ENCODE data around the gene CD63. TPM values are rescaled to one million over a fixed set of nuclear protein-coding genes. Genes with fewer than 3 reads are reported as not detected.

Gene CD63
- total and polyA plus RNA-seq, 2 of the 13 experiments (the other 11 are each of a cell fraction or from before 2014, with no cell fraction given), result 234 to 277 TPM

GRCh38 chr12:55728939-55729818 lies at the start of gene CD63 (continued):
- peak; percentile 24; the same call in 1 of the 2 replicates for TF ChIP-seq SKIL (CRISPR knock-in tag; IDR thresholded peaks at IDR 0.05; ENCODE audit: borderline replicate concordance)
- TF ChIP-seq RFX3 (CRISPR knock-in tag; IDR thresholded peaks at IDR 0.05), result no peak
- TF ChIP-seq SOX5 (CRISPR knock-in tag; IDR thresholded peaks at IDR 0.05; ENCODE audit: borderline replicate concordance), result no peak
- TF ChIP-seq SMC3 (IDR thresholded peaks at IDR 0.05; ENCODE audit: low read length), result no peak
- TF ChIP-seq YEATS2 (CRISPR knock-in tag; IDR thresholded peaks at IDR 0.05; ENCODE audit: borderline replicate concordance), result peak; percentile 7; the same call in 1 of the 2 replicates
- no peak for TF ChIP-seq CHD4 (IDR thresholded peaks at IDR 0.05; ENCODE audit: borderline replicate concordance, low read length)
- TF ChIP-seq ZNF782 (CRISPR knock-in tag; IDR thresholded peaks at IDR 0.05; ENCODE audit: borderline replicate concordance), result no peak
- TF ChIP-seq MIER2 (CRISPR knock-in tag; IDR thresholded peaks at IDR 0.05), result no peak
- TF ChIP-seq NFIC (IDR thresholded peaks at IDR 0.05; ENCODE audit: low read length), result no peak
- TF ChIP-seq SAFB2 (CRISPR knock-in tag; IDR thresholded peaks at IDR 0.05; ENCODE audit: borderline replicate concordance, low read depth), result peak; percentile 36; the same call in 1 of the 2 replicates
- no peak; the same call in 1 of the 2 replicates for TF ChIP-seq ZNF788 (CRISPR knock-in tag; IDR thresholded peaks at IDR 0.05; ENCODE audit: borderline replicate concordance)
- TF ChIP-seq ZNF589 (CRISPR knock-in tag; conservative IDR thresholded peaks at IDR 0.05), result no peak; the same call in 1 of the 2 replicates
- TF ChIP-seq KDM5B (CRISPR knock-in tag; IDR thresholded peaks at IDR 0.05; ENCODE audit: borderline replicate concordance), result no peak; the same call in 1 of the 2 replicates
- TF ChIP-seq NR2F2 (IDR thresholded peaks at IDR 0.05; ENCODE audit: borderline replicate concordance, low read depth), result peak; percentile 26; the same call in 1 of the 2 replicates
- TF ChIP-seq ZSCAN29 (CRISPR knock-in tag; conservative IDR thresholded peaks at IDR 0.05), result no peak
- no peak for TF ChIP-seq GRHL1 (CRISPR knock-in tag; conservative IDR thresholded peaks at IDR 0.05)
- peak; percentile 83 for TF ChIP-seq ZNF746 (CRISPR knock-in tag; IDR thresholded peaks at IDR 0.05)
- TF ChIP-seq HES4 (CRISPR knock-in tag; IDR thresholded peaks at IDR 0.05; ENCODE audit: borderline replicate concordance), result no peak
- TF ChIP-seq XBP1 (CRISPR knock-in tag; IDR thresholded peaks at IDR 0.05), result no peak
- TF ChIP-seq ZNF431 (CRISPR knock-in tag; IDR thresholded peaks at IDR 0.05; ENCODE audit: borderline replicate concordance, low read depth), result no peak
- TF ChIP-seq LBX2 (CRISPR knock-in tag; IDR thresholded peaks at IDR 0.05; ENCODE audit: borderline replicate concordance), result no peak
- 0 out of 2 replicates have a peak, but pooled peaks have one; percentile 22 for TF ChIP-seq SRY (CRISPR knock-in tag; IDR thresholded peaks at IDR 0.05)
- TF ChIP-seq ZNF775 (CRISPR knock-in tag; IDR thresholded peaks at IDR 0.05; ENCODE audit: borderline replicate concordance), result no peak
- no peak for TF ChIP-seq SRF (IDR thresholded peaks at IDR 0.05; ENCODE audit: low read depth, low read length)

All from HepG2 (cell line).